Liver (tissue), 9 donors: ENCODE results near the gene LAMC1. TPM values are rescaled to one million over a fixed set of nuclear protein-coding genes. Genes with fewer than 3 reads are reported as not detected.

Source experiments
- DNase-seq: peaks from one replicate; pipeline ENCODE4 v3.0.0-alpha.2; 2017; ENCODE audit warnings: low spot score
- H3K27ac ChIP-seq, 2 donors: one replicate each; pipeline ENCODE4 v1.7.0; 2013; ENCODE audit warnings: inconsistent platforms in 2 of 2, low read length in 2 of 2, control low read depth in 1 of 2, low read depth in 1 of 2, mild to moderate bottlenecking in 1 of 2
- H3K27me3 ChIP-seq, 4 donors: one replicate each; pipeline versions ENCODE4 v1.6.1 to v1.7.0; 2013; ENCODE audit warnings: low read length in 3 of 4, inconsistent platforms in 1 of 4, mild to moderate bottlenecking in 1 of 4, moderate library complexity in 1 of 4; ENCODE audit not compliant: control insufficient read depth in 4 of 4, insufficient read depth in 4 of 4
- H3K36me3 ChIP-seq, 4 donors: one replicate each; pipeline versions ENCODE4 v1.6.1 to v1.7.0; 2013; ENCODE audit warnings: low read length in 3 of 4, mild to moderate bottlenecking in 3 of 4, low read depth in 1 of 4, moderate library complexity in 1 of 4; ENCODE audit not compliant: control insufficient read depth in 4 of 4, insufficient read depth in 3 of 4
- H3K4me1 ChIP-seq, 4 donors: one replicate each; pipeline versions ENCODE4 v1.6.1 to v1.7.0; 2013; ENCODE audit warnings: low read length in 3 of 4, mild to moderate bottlenecking in 3 of 4, moderate library complexity in 1 of 4; ENCODE audit not compliant: control insufficient read depth in 4 of 4, insufficient read depth in 4 of 4
- H3K4me3 ChIP-seq, 3 donors: one replicate each; pipeline versions ENCODE4 v1.6.1 to v1.7.0; 2013; ENCODE audit warnings: low read length in 3 of 3, control low read depth in 1 of 3, low read depth in 1 of 3, mild to moderate bottlenecking in 1 of 3
- H3K9ac ChIP-seq, 2 donors: one replicate each; pipeline ENCODE4 v1.7.0; 2013; ENCODE audit warnings: low read length in 2 of 2, mild to moderate bottlenecking in 2 of 2, moderate library complexity in 2 of 2, control low read depth in 1 of 2, low read depth in 1 of 2
- H3K9me3 ChIP-seq, 4 donors: one replicate each; pipeline versions ENCODE4 v1.6.1 to v1.7.0; 2013; ENCODE audit warnings: low read length in 3 of 4; ENCODE audit not compliant: control insufficient read depth in 4 of 4
- EGR1 ChIP-seq, 2 donors: IDR thresholded peaks; 2 replicates each; pipeline ENCODE4 v1.6.1; 2016 to 2018; ENCODE audit warnings: antibody characterized with exemption in 2 of 2, low read depth in 2 of 2
- FOXA1 ChIP-seq: IDR thresholded peaks from 2 replicates; pipeline ENCODE4 v1.6.1; 2016; ENCODE audit warnings: antibody characterized with exemption
- FOXA2 ChIP-seq: IDR thresholded peaks from 2 replicates; pipeline ENCODE4 v1.6.1; 2016; ENCODE audit warnings: antibody characterized with exemption
- GABPA ChIP-seq, 2 donors: IDR thresholded peaks in 1 of 2; conservative IDR thresholded peaks in 1 of 2; 2 replicates each; pipeline ENCODE4 v1.6.1; 2016; ENCODE audit warnings: antibody characterized with exemption in 2 of 2, mild to moderate bottlenecking in 1 of 2, moderate library complexity in 1 of 2
- HNF4A ChIP-seq, 2 donors: conservative IDR thresholded peaks; 2 replicates each; pipeline ENCODE4 v1.6.1; 2016; ENCODE audit warnings: antibody characterized with exemption in 2 of 2, mild to moderate bottlenecking in 2 of 2
- HNF4G ChIP-seq: IDR thresholded peaks from 2 replicates; pipeline ENCODE4 v1.6.1; 2016; ENCODE audit warnings: antibody characterized with exemption
- RAD21 ChIP-seq, 2 donors: IDR thresholded peaks; 2 replicates each; pipeline ENCODE4 v1.6.1; 2016; ENCODE audit warnings: antibody characterized with exemption in 2 of 2, mild to moderate bottlenecking in 2 of 2
- RXRA ChIP-seq, 2 donors: IDR thresholded peaks; 2 replicates each; pipeline ENCODE4 v1.6.1; 2017 to 2018; ENCODE audit warnings: antibody characterized with exemption in 2 of 2, mild to moderate bottlenecking in 1 of 2
- SP1 ChIP-seq: IDR thresholded peaks from 2 replicates; pipeline ENCODE4 v1.6.1; 2018; ENCODE audit warnings: antibody characterized with exemption, mild to moderate bottlenecking
- WGBS: extraction: QIAGEN DNeasy Blood & Tissue Kit; methylation state at CpG from one replicate; pipeline ENCODE4 v1.1.7; 2013; 5-methylcytosine and 5-hydroxymethylcytosine counted together
- polyA plus RNA-seq, 2 donors: library from polyadenylated mRNA; stranded (reverse) in 1 of 2; unstranded in 1 of 2; fragments of 200-250 nt in 1 of 2; fragments of >200 nt in 1 of 2; fragmentation: Nextera tagmentation in 1 of 2; extraction: Ambion mirVana in 1 of 2; gene quantifications; one replicate each; pipeline versions ENCODE4 v1.2.1 to v1.2.3, GENCODE V29; 2013 to 2015
- total RNA-seq, 2 donors: library from RNA; depleted of rRNA; stranded (reverse); fragments of >200 nt; gene quantifications; one replicate each; pipeline ENCODE4 v1.2.3, GENCODE V29; 2014
- TF ChIP-seq, protein P1 (sequence below): fragments of 150-350 bp; IDR thresholded peaks from 2 replicates; pipeline ENCODE4 v1.5.1; 2017; ENCODE audit warnings: improper control_type of control experiment, low read depth, low read length; ENCODE audit not compliant: missing input control
- TF ChIP-seq, protein P2 (sequence below): IDR thresholded peaks from 2 replicates; pipeline ENCODE4 v1.6.1; 2016; ENCODE audit warnings: antibody characterized with exemption, mild to moderate bottlenecking
- TF ChIP-seq, protein P3 (sequence below): IDR thresholded peaks from 2 replicates; pipeline ENCODE4 v1.6.1; 2016; ENCODE audit warnings: antibody characterized with exemption
- TF ChIP-seq, protein P4 (sequence below): IDR thresholded peaks from 2 replicates; pipeline ENCODE4 v1.6.1; 2016; ENCODE audit warnings: antibody characterized with exemption
- donor health status: healthy.
- donor health status: healthy.
- donor health status: healthy.
- donor health status: healthy.
- donor health status: healthy.

Gene LAMC1
- total and polyA plus RNA-seq, 4 donors: 5.3 to 35.1 (median 19.7) TPM

DNA sequence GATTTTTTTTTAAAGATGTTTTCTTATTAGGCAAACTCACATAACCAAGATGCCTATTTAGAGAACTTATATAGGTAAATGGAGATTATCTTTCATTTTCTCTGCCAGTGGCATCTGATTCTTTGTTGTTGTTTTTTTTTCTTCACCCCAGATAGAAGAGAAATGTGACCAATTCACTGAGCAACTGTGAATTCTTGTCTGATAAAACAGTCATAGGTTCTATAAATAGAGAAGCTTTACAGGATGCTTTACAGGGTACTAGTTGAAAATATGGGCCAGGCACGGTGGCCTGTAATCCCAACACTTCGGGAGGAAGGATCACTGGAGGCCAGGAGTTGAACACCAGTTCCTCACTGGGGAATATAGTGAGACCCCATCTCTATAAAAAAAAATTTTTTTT lies 112.1 kb downstream of the LAMC1 start:
- H3K4me3 ChIP-seq: no peak overlapping the region
- H3K9ac ChIP-seq: no peak overlapping the region
- H3K4me1 ChIP-seq: peaks cover 0 to 5% (median 0%) of the 10 kb centered on the region in 4 donors
- H3K36me3 ChIP-seq: peaks cover 6 to 40% (median 31%) of the 10 kb centered on the region in 4 donors
- no peaks in the 10 kb centered on the region for H3K9me3 ChIP-seq
- no peak for DNase-seq
- WGBS: 97% methylated on average over 2 of the region's 2 CpGs
- TF ChIP-seq SP1 (no peak), EGR1 (IDR thresholded peaks at IDR 0.05; ENCODE audit: low read depth in 2 of 2) (no peak), HNF4A (conservative IDR thresholded peaks at IDR 0.05) (no peak), HNF4G (no peak), GABPA (IDR thresholded peaks at IDR 0.05 in 1 of 2, conservative IDR thresholded peaks at IDR 0.05 in 1 of 2) (no peak), RXRA (IDR thresholded peaks at IDR 0.05) (no peak), RAD21 (IDR thresholded peaks at IDR 0.05) (no peak), FOXA1 (no peak)
- TF ChIP-seq, protein P1, sequence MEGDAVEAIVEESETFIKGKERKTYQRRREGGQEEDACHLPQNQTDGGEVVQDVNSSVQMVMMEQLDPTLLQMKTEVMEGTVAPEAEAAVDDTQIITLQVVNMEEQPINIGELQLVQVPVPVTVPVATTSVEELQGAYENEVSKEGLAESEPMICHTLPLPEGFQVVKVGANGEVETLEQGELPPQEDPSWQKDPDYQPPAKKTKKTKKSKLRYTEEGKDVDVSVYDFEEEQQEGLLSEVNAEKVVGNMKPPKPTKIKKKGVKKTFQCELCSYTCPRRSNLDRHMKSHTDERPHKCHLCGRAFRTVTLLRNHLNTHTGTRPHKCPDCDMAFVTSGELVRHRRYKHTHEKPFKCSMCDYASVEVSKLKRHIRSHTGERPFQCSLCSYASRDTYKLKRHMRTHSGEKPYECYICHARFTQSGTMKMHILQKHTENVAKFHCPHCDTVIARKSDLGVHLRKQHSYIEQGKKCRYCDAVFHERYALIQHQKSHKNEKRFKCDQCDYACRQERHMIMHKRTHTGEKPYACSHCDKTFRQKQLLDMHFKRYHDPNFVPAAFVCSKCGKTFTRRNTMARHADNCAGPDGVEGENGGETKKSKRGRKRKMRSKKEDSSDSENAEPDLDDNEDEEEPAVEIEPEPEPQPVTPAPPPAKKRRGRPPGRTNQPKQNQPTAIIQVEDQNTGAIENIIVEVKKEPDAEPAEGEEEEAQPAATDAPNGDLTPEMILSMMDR: no peak
- TF ChIP-seq, protein P2, sequence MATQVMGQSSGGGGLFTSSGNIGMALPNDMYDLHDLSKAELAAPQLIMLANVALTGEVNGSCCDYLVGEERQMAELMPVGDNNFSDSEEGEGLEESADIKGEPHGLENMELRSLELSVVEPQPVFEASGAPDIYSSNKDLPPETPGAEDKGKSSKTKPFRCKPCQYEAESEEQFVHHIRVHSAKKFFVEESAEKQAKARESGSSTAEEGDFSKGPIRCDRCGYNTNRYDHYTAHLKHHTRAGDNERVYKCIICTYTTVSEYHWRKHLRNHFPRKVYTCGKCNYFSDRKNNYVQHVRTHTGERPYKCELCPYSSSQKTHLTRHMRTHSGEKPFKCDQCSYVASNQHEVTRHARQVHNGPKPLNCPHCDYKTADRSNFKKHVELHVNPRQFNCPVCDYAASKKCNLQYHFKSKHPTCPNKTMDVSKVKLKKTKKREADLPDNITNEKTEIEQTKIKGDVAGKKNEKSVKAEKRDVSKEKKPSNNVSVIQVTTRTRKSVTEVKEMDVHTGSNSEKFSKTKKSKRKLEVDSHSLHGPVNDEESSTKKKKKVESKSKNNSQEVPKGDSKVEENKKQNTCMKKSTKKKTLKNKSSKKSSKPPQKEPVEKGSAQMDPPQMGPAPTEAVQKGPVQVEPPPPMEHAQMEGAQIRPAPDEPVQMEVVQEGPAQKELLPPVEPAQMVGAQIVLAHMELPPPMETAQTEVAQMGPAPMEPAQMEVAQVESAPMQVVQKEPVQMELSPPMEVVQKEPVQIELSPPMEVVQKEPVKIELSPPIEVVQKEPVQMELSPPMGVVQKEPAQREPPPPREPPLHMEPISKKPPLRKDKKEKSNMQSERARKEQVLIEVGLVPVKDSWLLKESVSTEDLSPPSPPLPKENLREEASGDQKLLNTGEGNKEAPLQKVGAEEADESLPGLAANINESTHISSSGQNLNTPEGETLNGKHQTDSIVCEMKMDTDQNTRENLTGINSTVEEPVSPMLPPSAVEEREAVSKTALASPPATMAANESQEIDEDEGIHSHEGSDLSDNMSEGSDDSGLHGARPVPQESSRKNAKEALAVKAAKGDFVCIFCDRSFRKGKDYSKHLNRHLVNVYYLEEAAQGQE: no peak
- TF ChIP-seq, protein P3, sequence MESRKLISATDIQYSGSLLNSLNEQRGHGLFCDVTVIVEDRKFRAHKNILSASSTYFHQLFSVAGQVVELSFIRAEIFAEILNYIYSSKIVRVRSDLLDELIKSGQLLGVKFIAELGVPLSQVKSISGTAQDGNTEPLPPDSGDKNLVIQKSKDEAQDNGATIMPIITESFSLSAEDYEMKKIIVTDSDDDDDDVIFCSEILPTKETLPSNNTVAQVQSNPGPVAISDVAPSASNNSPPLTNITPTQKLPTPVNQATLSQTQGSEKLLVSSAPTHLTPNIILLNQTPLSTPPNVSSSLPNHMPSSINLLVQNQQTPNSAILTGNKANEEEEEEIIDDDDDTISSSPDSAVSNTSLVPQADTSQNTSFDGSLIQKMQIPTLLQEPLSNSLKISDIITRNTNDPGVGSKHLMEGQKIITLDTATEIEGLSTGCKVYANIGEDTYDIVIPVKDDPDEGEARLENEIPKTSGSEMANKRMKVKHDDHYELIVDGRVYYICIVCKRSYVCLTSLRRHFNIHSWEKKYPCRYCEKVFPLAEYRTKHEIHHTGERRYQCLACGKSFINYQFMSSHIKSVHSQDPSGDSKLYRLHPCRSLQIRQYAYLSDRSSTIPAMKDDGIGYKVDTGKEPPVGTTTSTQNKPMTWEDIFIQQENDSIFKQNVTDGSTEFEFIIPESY: no peak
- TF ChIP-seq, protein P4, sequence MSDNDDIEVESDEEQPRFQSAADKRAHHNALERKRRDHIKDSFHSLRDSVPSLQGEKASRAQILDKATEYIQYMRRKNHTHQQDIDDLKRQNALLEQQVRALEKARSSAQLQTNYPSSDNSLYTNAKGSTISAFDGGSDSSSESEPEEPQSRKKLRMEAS: no peak
- H3K27ac ChIP-seq: no peak overlapping the region
- H3K27me3 ChIP-seq: no peaks in the 10 kb centered on the region

DNA sequence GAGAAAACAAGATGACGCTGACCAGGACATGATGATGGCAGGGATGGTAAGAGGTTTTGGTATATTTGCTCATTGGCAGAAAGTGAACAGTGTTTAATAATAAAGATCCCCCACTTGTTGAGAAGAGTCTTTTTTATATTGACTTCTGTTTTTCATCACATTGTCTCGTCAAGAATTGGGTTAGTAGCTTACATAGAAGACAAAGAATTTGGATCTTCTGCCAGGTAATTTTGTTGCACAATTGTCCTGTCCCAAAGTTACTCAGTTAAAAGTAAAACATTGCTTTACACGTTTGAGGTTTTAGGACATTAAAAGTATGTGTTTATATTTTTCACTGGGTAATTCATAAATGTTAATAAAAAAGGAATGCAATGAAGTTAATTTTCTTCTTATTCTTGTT lies 114.6 kb downstream of the LAMC1 start:
- 50% methylated on average over 3 of the region's 3 CpGs for WGBS
- Histone ChIP-seq H3K9ac (no peak overlapping the region), H3K36me3 (peaks cover 8 to 43% (median 37%) of the 10 kb centered on the region in 4 donors), H3K27me3 (no peaks in the 10 kb centered on the region), H3K27ac (no peak overlapping the region), H3K4me1 (peaks cover 0 to 5% (median 0%) of the 10 kb centered on the region in 4 donors), H3K4me3 (no peak overlapping the region), H3K9me3 (no peaks in the 10 kb centered on the region)
- no peak for DNase-seq
- TF ChIP-seq HNF4A (conservative IDR thresholded peaks at IDR 0.05): no peak
- no peak for TF ChIP-seq EGR1 (IDR thresholded peaks at IDR 0.05; ENCODE audit: low read depth in 2 of 2)
- no peak for TF ChIP-seq FOXA2
- no peak for TF ChIP-seq GABPA (IDR thresholded peaks at IDR 0.05 in 1 of 2, conservative IDR thresholded peaks at IDR 0.05 in 1 of 2)
- no peak for TF ChIP-seq RAD21 (IDR thresholded peaks at IDR 0.05)
